ENCODE measurements around the gene SMIM8. TPM values are rescaled to one million over a fixed set of nuclear protein-coding genes. Genes with fewer than 3 reads are reported as not detected.

SMIM8 gene
- polyA plus RNA-seq, 1 donor (not counting 4 experiments of a cell fraction or from before 2014, with no cell fraction given), result 7.6 TPM

- dilution Hi-C loops (cut with MboI; ENCODE audit: extremely low pct_ligation_motif_present, low sequenced_read_pairs), result no loop called here
- TF ChIP-seq EZH2 (IDR thresholded peaks at IDR 0.05; ENCODE audit: low read length), result no peak
- no peak for TF ChIP-seq CTCF (optimal IDR thresholded peaks at IDR 0.05 in 1 of 3, IDR thresholded peaks at IDR 0.05 in 1 of 3, conservative IDR thresholded peaks at IDR 0.05 in 1 of 3; ENCODE audit: extremely low read depth in 1 of 3, insufficient read depth in 2 of 3, low read length in 3 of 3)
- Histone ChIP-seq H3K4me1 (ENCODE audit: control insufficient read depth, extremely low read depth, insufficient read depth, low read length) (no peaks in the 10 kb centered on the region), H3K36me3 (ENCODE audit: control insufficient read depth in 2 of 2, extremely low read depth in 1 of 2, insufficient read depth in 2 of 2, low read length in 2 of 2) (no peaks in the 10 kb centered on the region), H3K9me1 (ENCODE audit: control insufficient read depth, extremely low read depth, insufficient read depth, low read length) (no peaks in the 10 kb centered on the region), H4K20me1 (ENCODE audit: control insufficient read depth, extremely low read depth, insufficient read depth, low read length) (no peaks in the 10 kb centered on the region), H3K79me2 (ENCODE audit: control insufficient read depth, insufficient read depth, low read length) (no peaks in the 10 kb centered on the region), H3K4me2 (ENCODE audit: control insufficient read depth, extremely low read depth, insufficient read depth, low read depth, low read length) (no peak overlapping the region), H3K27ac (ENCODE audit: control insufficient read depth, insufficient read depth, low read length) (no peak overlapping the region), H2AFZ (ENCODE audit: control insufficient read depth, low read length) (no peak overlapping the region), H3K9me3 (ENCODE audit: control insufficient read depth, low read depth, low read length) (no peaks in the 10 kb centered on the region), H3K9ac (ENCODE audit: control insufficient read depth, extremely low read depth, insufficient read depth, low read length) (no peak overlapping the region), H3K4me3 (ENCODE audit: control insufficient read depth in 2 of 3, extremely low read depth in 1 of 3, insufficient read depth in 2 of 3, low read depth in 1 of 3, low read length in 3 of 3) (no peak overlapping the region), H3K27me3 (ENCODE audit: control insufficient read depth, extremely low read depth, insufficient read depth, low read length) (no peaks in the 10 kb centered on the region)
- DNase-seq (ENCODE audit: low read depth, low spot score) (no peak), FAIRE-seq (no peak)
Measured at GRCh38 chr6:87349896-87350295, 27.5 kb downstream of the SMIM8 start.

- TF ChIP-seq CTCF (optimal IDR thresholded peaks at IDR 0.05 in 1 of 3, IDR thresholded peaks at IDR 0.05 in 1 of 3, conservative IDR thresholded peaks at IDR 0.05 in 1 of 3; ENCODE audit: extremely low read depth in 1 of 3, insufficient read depth in 2 of 3, low read length in 3 of 3) (no peak), EZH2 (IDR thresholded peaks at IDR 0.05; ENCODE audit: low read length) (no peak)
- Histone ChIP-seq H3K9ac (ENCODE audit: control insufficient read depth, extremely low read depth, insufficient read depth, low read length) (no peak overlapping the region), H3K79me2 (ENCODE audit: control insufficient read depth, insufficient read depth, low read length) (no peaks in the 10 kb centered on the region), H3K9me3 (ENCODE audit: control insufficient read depth, low read depth, low read length) (no peaks in the 10 kb centered on the region), H3K27ac (ENCODE audit: control insufficient read depth, insufficient read depth, low read length) (no peak overlapping the region), H2AFZ (ENCODE audit: control insufficient read depth, low read length) (no peak overlapping the region), H3K4me1 (ENCODE audit: control insufficient read depth, extremely low read depth, insufficient read depth, low read length) (no peaks in the 10 kb centered on the region), H3K36me3 (ENCODE audit: control insufficient read depth in 2 of 2, extremely low read depth in 1 of 2, insufficient read depth in 2 of 2, low read length in 2 of 2) (no peaks in the 10 kb centered on the region), H3K9me1 (ENCODE audit: control insufficient read depth, extremely low read depth, insufficient read depth, low read length) (no peaks in the 10 kb centered on the region), H3K27me3 (ENCODE audit: control insufficient read depth, extremely low read depth, insufficient read depth, low read length) (no peaks in the 10 kb centered on the region), H3K4me2 (ENCODE audit: control insufficient read depth, extremely low read depth, insufficient read depth, low read depth, low read length) (no peak overlapping the region), H3K4me3 (ENCODE audit: control insufficient read depth in 2 of 3, extremely low read depth in 1 of 3, insufficient read depth in 2 of 3, low read depth in 1 of 3, low read length in 3 of 3) (no peak overlapping the region), H4K20me1 (ENCODE audit: control insufficient read depth, extremely low read depth, insufficient read depth, low read length) (no peaks in the 10 kb centered on the region)
- FAIRE-seq (no peak), DNase-seq (ENCODE audit: low read depth, low spot score) (no peak)
- dilution Hi-C loops (cut with MboI; ENCODE audit: extremely low pct_ligation_motif_present, low sequenced_read_pairs), result no loop called here
Measured at GRCh38 chr6:87350516-87350915, 28.1 kb downstream of the SMIM8 start.
